ENCODE results near the gene TCL1A. TPM values are rescaled to one million over a fixed set of nuclear protein-coding genes. Genes with fewer than 3 reads are reported as not detected.

Gene TCL1A
- total and polyA plus RNA-seq, 12 donors = 0.33 to 0.58 TPM; not detected in 10

GRCh38 chr14:95703805-95704204 is 10.1 kb downstream of the TCL1A start:
- no peak for ATAC-seq
- no peak for TF ChIP-seq CTCF (IDR thresholded peaks at IDR 0.05)
- Histone ChIP-seq H3K9me3 (no peaks in the 10 kb centered on the region), H3K27ac (no peak overlapping the region), H3K36me3 (no peaks in the 10 kb centered on the region), H3K27me3 (peaks cover 0 to 61% (median 43%) of the 10 kb centered on the region in 7 donors), H3K4me1 (no peaks in the 10 kb centered on the region), H3K4me3 (no peak overlapping the region)
- intact Hi-C loops (cut with DNase I) = no loop called here
- WGBS, 2 donors = 57 to 62% methylated on average over 3 of the region's 3 CpGs
- DNase-seq = no peak

DNA sequence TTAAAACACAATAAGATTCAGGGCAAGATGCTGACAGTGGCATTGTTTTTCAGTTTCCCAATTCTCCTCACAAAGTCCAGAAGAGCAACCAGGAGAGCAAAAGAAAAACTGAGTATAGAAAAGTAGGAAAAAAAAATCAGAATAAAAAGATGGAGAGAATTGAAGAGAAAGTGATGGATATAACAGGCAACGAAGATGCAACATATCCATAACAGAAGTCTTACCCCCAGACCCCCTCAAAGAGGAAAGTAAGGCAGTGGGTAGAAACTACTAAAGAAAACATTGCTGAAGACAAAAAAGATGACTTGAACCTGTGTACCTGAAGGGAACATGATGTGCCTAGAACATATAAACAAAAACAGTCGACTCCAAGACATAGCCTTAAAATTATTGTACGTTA is 10.6 kb downstream of the TCL1A start:
- DNase-seq (no peak), ATAC-seq (no peak)
- H3K27ac ChIP-seq = no peak overlapping the region
- WGBS, 2 donors = 77 to 79% methylated on average over 3 of the region's 3 CpGs
- H3K36me3 ChIP-seq = no peaks in the 10 kb centered on the region
- TF ChIP-seq CTCF (IDR thresholded peaks at IDR 0.05) = no peak
- H3K4me3 ChIP-seq = no peak overlapping the region
- intact Hi-C loops (cut with DNase I) = no loop called here
- H3K4me1 ChIP-seq = no peaks in the 10 kb centered on the region
- peaks cover 0 to 65% (median 43%) of the 10 kb centered on the region in 7 donors for H3K27me3 ChIP-seq
- H3K9me3 ChIP-seq = no peaks in the 10 kb centered on the region

GRCh38 chr14:95701846-95702221 is 12.1 kb downstream of the TCL1A start:
- peaks cover 0 to 71% (median 50%) of the 10 kb centered on the region in 7 donors for H3K27me3 ChIP-seq
- no peak for TF ChIP-seq CTCF (IDR thresholded peaks at IDR 0.05)
- no peaks in the 10 kb centered on the region for H3K9me3 ChIP-seq
- DNase-seq (no peak), ATAC-seq (no peak)
- H3K36me3 ChIP-seq = no peaks in the 10 kb centered on the region
- no peaks in the 10 kb centered on the region for H3K4me1 ChIP-seq
- intact Hi-C loops (cut with DNase I) = no loop called here
- no peak overlapping the region for H3K27ac ChIP-seq
- no peak overlapping the region for H3K4me3 ChIP-seq
- 24 to 28% methylated on average over 4 of the region's 4 CpGs for WGBS, 2 donors

- Histone ChIP-seq H3K4me3 (no peak overlapping the region), H3K27ac (no peak overlapping the region), H3K9me3 (no peaks in the 10 kb centered on the region), H3K4me1 (no peaks in the 10 kb centered on the region), H3K36me3 (no peaks in the 10 kb centered on the region), H3K27me3 (peaks cover 0 to 79% (median 63%) of the 10 kb centered on the region in 7 donors)
- no peak for DNase-seq
- intact Hi-C loops (cut with DNase I) = no loop called here
- TF ChIP-seq CTCF (IDR thresholded peaks at IDR 0.05) = no peak
- no peak for ATAC-seq
- 42 to 55% methylated on average over 5 of the region's 5 CpGs for WGBS, 2 donors
Measured at GRCh38 chr14:95700221-95700976, 13.5 kb downstream of the TCL1A start.
